ELR (cell line): ENCODE results near the gene WDR82.
"Not testable (repeated sequence)": the region's sequence is repeated elsewhere in the genome, so short reads cannot be mapped to it uniquely, and the experiment has no call there.

Experiments used
- DNase-seq: peaks from one replicate; pipeline ENCODE4 v3.0.0-alpha.2; 2015; ENCODE audit warnings: low read depth

WDR82 gene

GRCh38 chr3:52289747-52290595 is 11.5 kb upstream of the WDR82 start:
- no peak for DNase-seq

- no peak for DNase-seq
Observed at GRCh38 chr3:52289338-52289746, 10.9 kb upstream of the WDR82 start.

GRCh38 chr3:52288674-52289073 is 10.2 kb upstream of the WDR82 start:
- DNase-seq = no peak

- DNase-seq = no peak
Observed at GRCh38 chr3:52286777-52287110, 8.3 kb upstream of the WDR82 start.

- DNase-seq = not testable (repeated sequence)
Observed at GRCh38 chr3:52284051-52284450, 5.6 kb upstream of the WDR82 start.

GRCh38 chr3:52283306-52283705 is 4.9 kb upstream of the WDR82 start:
- no peak for DNase-seq

- DNase-seq = peak; percentile 41
Observed at GRCh38 chr3:52281981-52282801, 3.7 kb upstream of the WDR82 start.

GRCh38 chr3:52280050-52280461 is 1.6 kb upstream of the WDR82 start:
- DNase-seq = no peak

GRCh38 chr3:52279596-52279995 is 1.1 kb upstream of the WDR82 start:
- no peak for DNase-seq

- DNase-seq = peak; percentile 60
Observed at GRCh38 chr3:52277972-52278509, 408 bp downstream of the WDR82 start.

GRCh38 chr3:52277071-52277964 is 1.1 kb downstream of the WDR82 start:
- peak; percentile 80 for DNase-seq

- not testable (repeated sequence) for DNase-seq
Observed at GRCh38 chr3:52274781-52275180, 3.7 kb downstream of the WDR82 start.

- no peak for DNase-seq
Observed at GRCh38 chr3:52272831-52273230, 5.6 kb downstream of the WDR82 start.

- not testable (repeated sequence) for DNase-seq
Observed at GRCh38 chr3:52272172-52272571, 6.3 kb downstream of the WDR82 start.

- no peak for DNase-seq
Observed at GRCh38 chr3:52270252-52270754, 8.1 kb downstream of the WDR82 start.

GRCh38 chr3:52269776-52270175 is 8.7 kb downstream of the WDR82 start:
- DNase-seq = no peak

GRCh38 chr3:52268036-52268435 is 10.4 kb downstream of the WDR82 start:
- no peak for DNase-seq

- DNase-seq = no peak
Observed at GRCh38 chr3:52265387-52265786, 13.1 kb downstream of the WDR82 start.

- no peak for DNase-seq
Observed at GRCh38 chr3:52262447-52262846, 16.0 kb downstream of the WDR82 start.

- DNase-seq = no peak
Observed at GRCh38 chr3:52259448-52259847, 19.0 kb downstream of the WDR82 start.

- DNase-seq = no peak
Observed at GRCh38 chr3:52259035-52259434, 19.4 kb downstream of the WDR82 start.

GRCh38 chr3:52257911-52258310 is 20.5 kb downstream of the WDR82 start:
- no peak for DNase-seq
